Epidermal melanocyte (primary cell): ENCODE data around the gene KSR2.
"Not testable (repeated sequence)": the region's sequence is repeated elsewhere in the genome, so short reads cannot be mapped to it uniquely, and the experiment has no call there.

Experiments used
- DNase-seq: peaks from one replicate; pipeline ENCODE4 v3.0.0; 2011; ENCODE audit warnings: low spot score; ENCODE audit not compliant: insufficient read length

The KSR2 gene

GRCh38 chr12:117641885-117642284, 326.9 kb downstream of the KSR2 start:
- no peak for DNase-seq

GRCh38 chr12:117640511-117640910, 328.3 kb downstream of the KSR2 start:
- DNase-seq: no peak

GRCh38 chr12:117629454-117629853, 339.3 kb downstream of the KSR2 start:
- no peak for DNase-seq

- not testable (repeated sequence) for DNase-seq
These were observed 340.1 kb downstream of the KSR2 start for GRCh38 chr12:117628711-117629110.

GRCh38 chr12:117622741-117623140, 346.0 kb downstream of the KSR2 start:
- no peak for DNase-seq

- DNase-seq: no peak
These were observed 346.7 kb downstream of the KSR2 start for GRCh38 chr12:117622087-117622486.

GRCh38 chr12:117607778-117608177, 361.0 kb downstream of the KSR2 start:
- no peak for DNase-seq

GRCh38 chr12:117606945-117607344, 361.8 kb downstream of the KSR2 start:
- DNase-seq: no peak

- no peak for DNase-seq
These were observed 362.8 kb downstream of the KSR2 start for GRCh38 chr12:117606024-117606423.

- DNase-seq: no peak
These were observed 365.3 kb downstream of the KSR2 start for GRCh38 chr12:117603316-117604113.

- DNase-seq: no peak
These were observed 368.9 kb downstream of the KSR2 start for GRCh38 chr12:117599849-117600248.

- no peak for DNase-seq
These were observed 371.8 kb downstream of the KSR2 start for GRCh38 chr12:117596968-117597367.

- DNase-seq: no peak
These were observed 373.0 kb downstream of the KSR2 start for GRCh38 chr12:117595751-117596150.

- DNase-seq: no peak
These were observed 374.3 kb downstream of the KSR2 start for GRCh38 chr12:117594481-117594880.

- no peak for DNase-seq
These were observed 374.9 kb downstream of the KSR2 start for GRCh38 chr12:117593815-117594400.

- DNase-seq: no peak
These were observed 376.0 kb downstream of the KSR2 start for GRCh38 chr12:117592588-117593305.

GRCh38 chr12:117590999-117591398, 377.8 kb downstream of the KSR2 start:
- no peak for DNase-seq

- no peak for DNase-seq
These were observed 378.4 kb downstream of the KSR2 start for GRCh38 chr12:117590386-117590785.

GRCh38 chr12:117589021-117589420, 379.8 kb downstream of the KSR2 start:
- DNase-seq: no peak

- no peak for DNase-seq
These were observed 381.0 kb downstream of the KSR2 start for GRCh38 chr12:117587631-117588287.

- DNase-seq: no peak
These were observed 385.0 kb downstream of the KSR2 start for GRCh38 chr12:117583677-117584225.

- no peak for DNase-seq
These were observed 385.7 kb downstream of the KSR2 start for GRCh38 chr12:117583092-117583491.
